Activated CD8-positive, alpha-beta T cell treated with anti-CD3 and anti-CD28 coated beads for 36 hours (primary cell): ENCODE results near the gene RFTN1. TPM values are rescaled to one million over a fixed set of nuclear protein-coding genes. Genes with fewer than 3 reads are reported as not detected.

Experiments used
- ATAC-seq: fragments of 200-7000 bp; cut with Tn5 transposase; one replicate; pipeline ENCODE4 v1.10.0; 2021; ENCODE audit warnings: mild to moderate bottlenecking, moderate library complexity
- CTCF ChIA-PET: fragments of 350-600 bp; sonication (Branson Sonifier 250); formaldehyde crosslinking; loops from one replicate; lab custom pipeline; 2021; ENCODE audit warnings: antibody characterized with exemption; lab: Charles Lee
- POLR2A ChIA-PET: fragments of 350-600 bp; sonication (Branson Sonifier 250); formaldehyde crosslinking; loops from one replicate; lab custom pipeline; 2021; ENCODE audit warnings: antibody characterized with exemption; lab: Charles Lee
- DNase-seq: peaks from one replicate; pipeline ENCODE4 v3.0.0-alpha.2; 2020
- H3K27ac Mint-ChIP-seq: one replicate; pipeline ENCODE4 v1.8.0; 2021; ENCODE audit warnings: mild to moderate bottlenecking, mixed read lengths
- H3K27me3 Mint-ChIP-seq: one replicate; pipeline ENCODE4 v1.8.0; 2021; ENCODE audit warnings: mixed read lengths
- H3K36me3 Mint-ChIP-seq: one replicate; pipeline ENCODE4 v1.8.0; 2021; ENCODE audit warnings: low read depth, mixed read lengths
- H3K4me1 Mint-ChIP-seq: one replicate; pipeline ENCODE4 v1.8.0; 2021; ENCODE audit warnings: low read depth, mixed read lengths
- H3K4me3 Mint-ChIP-seq: one replicate; pipeline ENCODE4 v1.8.0; 2021; ENCODE audit warnings: mild to moderate bottlenecking, moderate library complexity, mixed read lengths
- H3K9me3 Mint-ChIP-seq: one replicate; pipeline ENCODE4 v1.8.0; 2021; ENCODE audit warnings: mixed read lengths
- CTCF ChIP-seq: fragments of 200-600 bp; IDR thresholded peaks from one replicate; pipeline ENCODE4 v1.8.0; 2022; ENCODE audit warnings: antibody characterized with exemption, mild to moderate bottlenecking
- intact Hi-C: fragments of 100-400 bp; cut with micrococcal nuclease; formaldehyde crosslinking; loops from one replicate; pipeline ENCODE4 v1.10.0; 2022
- total RNA-seq, 2 experiments: library from RNA; stranded (reverse); gene quantifications; one replicate each; pipeline ENCODE4 v1.2.3, GENCODE V29; 2021

The RFTN1 gene
- total RNA-seq, 2 experiments from 2014 or later: 113 to 125 TPM

- Mint-ChIP-seq H3K9me3 (peaks cover 2% of the 10 kb centered on the region), H3K27ac (peak overlapping the region; percentile 7), H3K4me1 (peaks cover 77% of the 10 kb centered on the region), H3K4me3 (no peak overlapping the region), H3K27me3 (no peaks in the 10 kb centered on the region), H3K36me3 (peaks cover 97% of the 10 kb centered on the region)
- TF ChIP-seq CTCF: no peak
- ChIA-PET CTCF (interaction anchor here (1.6 kb wide), 1 partner anchor 18 kb away, joined by 5 read pairs; no protein-coding TSS in a partner anchor), POLR2A (no interaction called here)
- intact Hi-C loops: no loop called here
- ATAC-seq (no peak), DNase-seq (no peak)
Observed at GRCh38 chr3:16478516-16478915, 35.0 kb downstream of the RFTN1 start.

- peaks cover 72% of the 10 kb centered on the region for H3K4me1 Mint-ChIP-seq
- no peak for ATAC-seq
Observed at GRCh38 chr3:16477521-16477920, 36.0 kb downstream of the RFTN1 start.

GRCh38 chr3:16477056-16477455 is 36.4 kb downstream of the RFTN1 start:
- no peaks in the 10 kb centered on the region for H3K27me3 Mint-ChIP-seq
- intact Hi-C loops: no loop called here
- H3K4me3 Mint-ChIP-seq: no peak overlapping the region
- no peak for DNase-seq
- H3K4me1 Mint-ChIP-seq: peaks cover 70% of the 10 kb centered on the region
- H3K27ac Mint-ChIP-seq: peak overlapping the region; percentile 10
- ChIA-PET POLR2A (interaction anchor here (0.7 to 1.4 kb wide), 2 partner anchors 34 to 39 kb away, joined by 4 read pairs; no protein-coding TSS in a partner anchor), CTCF (interaction anchor here (0.6 to 1.6 kb wide), 3 partner anchors 19 to 388 kb away, joined by 3 to 5 read pairs (median 3); no protein-coding TSS in a partner anchor)
- no peak for ATAC-seq
- H3K9me3 Mint-ChIP-seq: peaks cover 2% of the 10 kb centered on the region
- peaks cover 95% of the 10 kb centered on the region for H3K36me3 Mint-ChIP-seq
- no peak for TF ChIP-seq CTCF

More at GRCh38 chr3:16477521-16477920, 36.0 kb downstream of the RFTN1 start:
- Mint-ChIP-seq H3K27me3 (no peaks in the 10 kb centered on the region), H3K9me3 (peaks cover 2% of the 10 kb centered on the region), H3K36me3 (peaks cover 95% of the 10 kb centered on the region), H3K27ac (peak overlapping the region; percentile 10), H3K4me3 (no peak overlapping the region)
- ChIA-PET POLR2A (interaction anchor here (0.7 kb wide), 1 partner anchor 39 kb away, joined by 4 read pairs; no protein-coding TSS in a partner anchor), CTCF (interaction anchor here (1.2 to 1.6 kb wide), 2 partner anchors 19 to 187 kb away, joined by 3 to 5 read pairs; no protein-coding TSS in a partner anchor)
- intact Hi-C loops: no loop called here
- DNase-seq: no peak
- no peak for TF ChIP-seq CTCF

DNA sequence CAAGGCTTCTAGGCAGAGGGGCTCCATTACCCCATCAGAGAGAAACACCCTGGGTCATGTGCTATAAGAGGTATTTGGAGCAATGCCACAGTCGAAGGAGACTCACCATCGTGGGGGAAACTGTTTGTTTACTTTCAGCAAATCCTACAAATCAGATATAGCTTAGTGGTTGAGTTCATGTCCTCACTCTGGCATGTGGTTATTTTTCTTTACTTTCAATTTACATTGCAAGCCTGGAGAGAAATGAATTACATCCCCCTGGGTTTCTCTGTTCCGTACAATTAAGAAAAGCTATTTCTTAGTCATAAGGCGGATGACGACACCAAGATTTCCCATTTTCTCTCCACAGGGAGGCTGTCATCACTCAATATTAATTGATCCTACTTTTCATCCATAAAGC is 36.9 kb downstream of the RFTN1 start:
- ATAC-seq (peak; percentile 29), DNase-seq (no peak)
- CTCF ChIA-PET: interaction anchor here (0.6 kb wide), 1 partner anchor 387 kb away, joined by 3 read pairs; no protein-coding TSS in a partner anchor
- POLR2A ChIA-PET: interaction anchor here (0.7 to 1.4 kb wide), 4 partner anchors 34 to 99 kb away, joined by 3 to 4 read pairs (median 4); no protein-coding TSS in a partner anchor
- Mint-ChIP-seq H3K9me3 (peaks cover 2% of the 10 kb centered on the region), H3K4me3 (no peak overlapping the region), H3K36me3 (peaks cover 95% of the 10 kb centered on the region), H3K27ac (peak overlapping the region; percentile 50), H3K27me3 (no peaks in the 10 kb centered on the region), H3K4me1 (peaks cover 65% of the 10 kb centered on the region)
- TF ChIP-seq CTCF: no peak
- intact Hi-C loops: no loop called here

DNA sequence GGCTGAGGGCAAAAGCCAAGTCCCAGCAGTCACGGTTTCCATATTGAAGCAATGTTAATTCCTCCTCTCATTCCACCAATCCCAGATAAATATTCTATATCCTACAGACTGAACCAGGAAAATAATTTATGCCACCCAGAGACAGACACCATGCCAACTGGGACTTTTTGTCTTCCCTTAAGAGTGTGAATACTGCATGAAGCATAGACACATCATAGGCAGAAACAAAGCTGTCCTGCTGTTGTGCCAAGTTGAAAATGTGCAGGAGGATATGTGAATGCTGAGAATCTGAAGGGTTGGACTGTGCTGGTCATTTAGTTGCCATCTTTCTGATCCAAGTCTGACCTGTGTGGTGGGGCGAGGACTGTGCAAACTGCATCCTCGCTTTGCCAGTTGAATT is 37.7 kb downstream of the RFTN1 start:
- no peak for TF ChIP-seq CTCF
- peaks cover 59% of the 10 kb centered on the region for H3K4me1 Mint-ChIP-seq
- intact Hi-C loops: no loop called here
- ChIA-PET CTCF (no interaction called here), POLR2A (interaction anchor here (0.8 to 1.4 kb wide), 4 partner anchors 25 to 98 kb away, joined by 3 to 4 read pairs (median 4); no protein-coding TSS in a partner anchor)
- ATAC-seq: no peak
- H3K27me3 Mint-ChIP-seq: no peaks in the 10 kb centered on the region
- no peak overlapping the region for H3K27ac Mint-ChIP-seq
- peaks cover 95% of the 10 kb centered on the region for H3K36me3 Mint-ChIP-seq
- no peak for DNase-seq
- H3K4me3 Mint-ChIP-seq: no peak overlapping the region
- peaks cover 2% of the 10 kb centered on the region for H3K9me3 Mint-ChIP-seq
